A549 (cell line): ENCODE measurements around the gene EFCAB8.

Experiments
- CEBPB ChIP-seq, 2 experiments: fragments of >200 bp in 1 of 2; sonication (Bioruptor Twin) in 1 of 2; formaldehyde crosslinking in 1 of 2; IDR thresholded peaks; 2 replicates each; pipeline ENCODE4 v1.6.1; 2012 to 2016
- HMGXB4 ChIP-seq: fragments of 250-450 bp; sonication (Bioruptor Pico); IDR thresholded peaks from 2 replicates; pipeline ENCODE4 v1.5.0; 2021; ENCODE audit warnings: mild to moderate bottlenecking, moderate library complexity, borderline replicate concordance
- JUNB ChIP-seq: fragments of >200 bp; sonication (Bioruptor Twin); formaldehyde crosslinking; IDR thresholded peaks from 2 replicates; pipeline ENCODE4 v1.6.1; 2016
- KDM1A ChIP-seq: fragments of 200-600 bp; sonication (generic); IDR thresholded peaks from 2 replicates; pipeline ENCODE4 v1.6.1; 2016; ENCODE audit warnings: low read depth, mild to moderate bottlenecking
- KDM5A ChIP-seq: fragments of 200-600 bp; sonication (generic); IDR thresholded peaks from 2 replicates; pipeline ENCODE4 v1.6.1; 2016; ENCODE audit warnings: antibody characterized with exemption, mild to moderate bottlenecking
- MAX ChIP-seq: IDR thresholded peaks from 2 replicates; pipeline ENCODE4 v1.6.1; 2012
- PHF8 ChIP-seq: fragments of 200-600 bp; sonication (generic); IDR thresholded peaks from 2 replicates; pipeline ENCODE4 v1.6.1; 2016; ENCODE audit warnings: low read depth, mild to moderate bottlenecking, antibody characterized with exemption, moderate library complexity, borderline replicate concordance
- RARB ChIP-seq: fragments of 250-450 bp; sonication (Bioruptor Pico); IDR thresholded peaks from 2 replicates; pipeline ENCODE4 v1.8.0; 2021; ENCODE audit warnings: mild to moderate bottlenecking, moderate library complexity
- SMC3 ChIP-seq: fragments of >200 bp; sonication (Bioruptor Twin); formaldehyde crosslinking; IDR thresholded peaks from 3 replicates; pipeline ENCODE4 v1.6.1; 2018; ENCODE audit warnings: inconsistent platforms
- TF ChIP-seq, protein P1 (sequence below): fragments of >200 bp; sonication (Bioruptor Twin); formaldehyde crosslinking; IDR thresholded peaks from 3 replicates; pipeline ENCODE4 v1.5.1; 2016

- TF ChIP-seq KDM5A: no peak
- TF ChIP-seq JUNB: no peak
- no peak for TF ChIP-seq SMC3
- no peak for TF ChIP-seq PHF8
- TF ChIP-seq CEBPB (IDR thresholded peaks at IDR 0.05): no peak
- TF ChIP-seq, protein P1, sequence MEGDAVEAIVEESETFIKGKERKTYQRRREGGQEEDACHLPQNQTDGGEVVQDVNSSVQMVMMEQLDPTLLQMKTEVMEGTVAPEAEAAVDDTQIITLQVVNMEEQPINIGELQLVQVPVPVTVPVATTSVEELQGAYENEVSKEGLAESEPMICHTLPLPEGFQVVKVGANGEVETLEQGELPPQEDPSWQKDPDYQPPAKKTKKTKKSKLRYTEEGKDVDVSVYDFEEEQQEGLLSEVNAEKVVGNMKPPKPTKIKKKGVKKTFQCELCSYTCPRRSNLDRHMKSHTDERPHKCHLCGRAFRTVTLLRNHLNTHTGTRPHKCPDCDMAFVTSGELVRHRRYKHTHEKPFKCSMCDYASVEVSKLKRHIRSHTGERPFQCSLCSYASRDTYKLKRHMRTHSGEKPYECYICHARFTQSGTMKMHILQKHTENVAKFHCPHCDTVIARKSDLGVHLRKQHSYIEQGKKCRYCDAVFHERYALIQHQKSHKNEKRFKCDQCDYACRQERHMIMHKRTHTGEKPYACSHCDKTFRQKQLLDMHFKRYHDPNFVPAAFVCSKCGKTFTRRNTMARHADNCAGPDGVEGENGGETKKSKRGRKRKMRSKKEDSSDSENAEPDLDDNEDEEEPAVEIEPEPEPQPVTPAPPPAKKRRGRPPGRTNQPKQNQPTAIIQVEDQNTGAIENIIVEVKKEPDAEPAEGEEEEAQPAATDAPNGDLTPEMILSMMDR: no peak
- no peak for TF ChIP-seq KDM1A
- no peak for TF ChIP-seq HMGXB4 (CRISPR knock-in tag)
- no peak for TF ChIP-seq MAX
- TF ChIP-seq RARB: no peak
Measured at GRCh38 chr20:32888636-32889035, 29.9 kb downstream of the EFCAB8 start.
